ENCODE data around the gene ATAD2B. TPM values are rescaled to one million over a fixed set of nuclear protein-coding genes. Genes with fewer than 3 reads are reported as not detected.

Gene ATAD2B
- total and polyA plus RNA-seq, 10 donors, result 4.4 to 61.2 (median 36.8) TPM

DNA sequence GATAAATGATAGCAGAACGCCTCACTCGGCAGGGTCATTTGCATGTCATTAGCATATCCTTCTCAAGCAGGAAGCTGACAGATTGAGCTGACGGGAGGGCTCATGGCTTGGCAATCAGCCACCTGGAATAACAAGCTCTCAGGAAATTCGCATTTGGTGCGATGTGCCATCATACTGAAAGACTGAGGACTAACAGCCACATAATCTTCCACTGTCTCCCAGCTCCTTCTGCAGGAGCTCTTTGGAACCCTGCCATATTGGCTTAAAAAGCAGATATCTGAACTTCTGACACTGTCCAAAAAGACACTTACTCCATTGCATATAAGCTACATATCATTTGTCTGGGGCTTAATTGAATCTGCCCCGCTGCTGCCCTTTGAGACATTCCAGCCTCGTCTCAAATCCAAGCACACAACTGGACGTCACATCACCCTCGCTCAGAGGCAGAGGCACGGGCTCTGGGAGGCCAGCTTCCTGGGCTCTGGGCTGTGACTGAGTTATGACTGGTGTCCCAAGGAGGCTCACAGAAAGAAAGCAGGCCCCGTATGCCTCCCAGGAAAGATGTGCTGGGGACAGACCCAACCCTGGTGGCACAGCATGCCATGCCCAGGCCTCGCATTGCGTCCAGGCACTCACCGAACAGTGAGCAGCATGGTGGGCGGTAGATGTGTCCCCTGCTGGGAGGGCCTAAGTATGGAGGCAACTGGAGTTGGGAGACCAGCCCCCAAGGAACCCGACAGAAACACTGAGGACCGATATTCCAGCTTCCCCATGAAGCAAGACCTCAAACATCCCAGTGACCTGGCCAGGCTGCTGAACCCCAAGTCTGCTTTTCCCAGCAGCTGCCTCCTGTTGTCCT lies 228.0 kb downstream of the ATAD2B start:
- intact Hi-C loops (cut with DNase I; ENCODE audit: low total_unique reads), result no loop called here
- Histone ChIP-seq H3K36me3 (peaks cover 0 to 73% (median 8%) of the 10 kb centered on the region in 6 donors), H3K27me3 (replicated peaks in 1 of 7) (no peaks in the 10 kb centered on the region), H3K27ac (peak overlapping the region in 6 of 8 donors; percentile 8 to 72 (median 63)), H3K9me3 (no peaks in the 10 kb centered on the region), H3K4me1 (peaks cover 0 to 20% (median 4%) of the 10 kb centered on the region in 6 donors), H3K4me3 (no peak overlapping the region)
- no peak for DNase-seq
- 75 to 83% (median 80%) methylated on average over 13 to 17 of the region's 17 CpGs for WGBS, 5 donors
- TF ChIP-seq POLR2A (IDR thresholded peaks at IDR 0.05) (no peak), POLR2AphosphoS5 (IDR thresholded peaks at IDR 0.05) (peak; percentile 54 to 62 (median 56))

Other genes with a start within 250 kb of the ATAD2B start
- 10 to 100 TPM in 1 of 7 donors, 1 to 10 TPM in 6; 8.2 to 12.4 (median 9.2) TPM for gene UBXN2A, start 13.3 kb upstream of the ATAD2B start, total RNA-seq
- gene UBXN2A, start 13.3 kb upstream of the ATAD2B start, polyA plus RNA-seq, result 1 to 10 TPM; 4.3 to 6.6 (median 4.4) TPM
- gene MFSD2B, start 83.0 kb upstream of the ATAD2B start, total RNA-seq, result 1 to 10 TPM in 4 of 7 donors, under 1 TPM in 3; 0.32 to 3.1 (median 1.0) TPM
- gene MFSD2B, start 83.0 kb upstream of the ATAD2B start, polyA plus RNA-seq, result under 1 TPM; 0.09 to 0.29 (median 0.13) TPM
- gene WDCP, start 120.3 kb upstream of the ATAD2B start, total RNA-seq, result 10 to 100 TPM in 4 of 7 donors, 1 to 10 TPM in 3; 7.0 to 13.1 (median 10.5) TPM
- gene WDCP, start 120.3 kb upstream of the ATAD2B start, polyA plus RNA-seq, result 1 to 10 TPM; 2.9 to 4.1 (median 3.9) TPM
- 1 to 10 TPM; 2.4 to 5.1 (median 3.8) TPM for gene FKBP1B, start 122.6 kb upstream of the ATAD2B start, total RNA-seq
- gene FKBP1B, start 122.6 kb upstream of the ATAD2B start, polyA plus RNA-seq, result 1 to 10 TPM; 2.6 to 3.9 (median 3.3) TPM
- 10 to 100 TPM; 47.2 to 71.1 (median 55.4) TPM for gene SF3B6, start 149.2 kb upstream of the ATAD2B start, total RNA-seq
- 100 to 1,000 TPM in 2 of 3 donors, 10 to 100 TPM in 1; 67.5 to 114 (median 107) TPM for gene SF3B6, start 149.2 kb upstream of the ATAD2B start, polyA plus RNA-seq
- 10 to 100 TPM in 2 of 7 donors, 1 to 10 TPM in 5; 7.1 to 16.4 (median 8.8) TPM for gene TP53I3, start 157.7 kb upstream of the ATAD2B start, total RNA-seq
- 10 to 100 TPM; 12.0 to 17.6 (median 12.3) TPM for gene TP53I3, start 157.7 kb upstream of the ATAD2B start, polyA plus RNA-seq
- 1 to 10 TPM in 1 of 7 donors, under 1 TPM in 2, not detected in 4; 0.60 to 1.2 (median 0.89) TPM for gene PFN4, start 196.2 kb upstream of the ATAD2B start, total RNA-seq
- 1 to 10 TPM in 1 of 3 donors, under 1 TPM in 2; 0.35 to 1.3 (median 0.55) TPM for gene PFN4, start 196.2 kb upstream of the ATAD2B start, polyA plus RNA-seq
- 10 to 100 TPM; 18.7 to 37.7 (median 32.4) TPM for gene FAM228B, start 196.3 kb upstream of the ATAD2B start, total RNA-seq
- 10 to 100 TPM; 12.8 to 26.5 (median 17.0) TPM for gene FAM228B, start 196.3 kb upstream of the ATAD2B start, polyA plus RNA-seq
- 1 to 10 TPM in 4 of 7 donors, under 1 TPM in 3; 0.27 to 1.9 (median 1.2) TPM for gene FAM228A, start 247.9 kb upstream of the ATAD2B start, total RNA-seq
- gene FAM228A, start 247.9 kb upstream of the ATAD2B start, polyA plus RNA-seq, result under 1 TPM; 0.21 to 0.80 (median 0.26) TPM